K562 (cell line): Measurements from ENCODE around the gene TRA2B. TPM values are rescaled to one million over a fixed set of nuclear protein-coding genes. Genes with fewer than 3 reads are reported as not detected.

Experiments used
- ATAC-seq: fragments of 200-7000 bp; cut with Tn5 transposase; 3 replicates; pipeline ENCODE4 v1.9.1; 2020; ENCODE audit warnings: moderate library complexity
- BruUV-seq: library from RNA; stranded (reverse); fragments of 400-500 nt; replicated peaks from 2 replicates; lab custom pipeline; 2021; lab: Mats Ljungman, UMichigan
- CTCF ChIA-PET: fragments of 300-600 bp; formaldehyde crosslinking; extraction: SDS; loops from one replicate; lab custom pipeline; 2021; ENCODE audit warnings: low intra/inter-chr PET ratio; lab: Yijun Ruan, JAX
- POLR2A ChIA-PET: fragments of 300-600, 350-650 bp; sonication (Branson Sonifier 250); formaldehyde crosslinking; extraction: SDS; loops from one replicate; lab custom pipeline; 2021; ENCODE audit warnings: antibody characterized with exemption, inconsistent platforms; lab: Yijun Ruan, JAX
- DNase-seq, 4 experiments: peaks; one replicate each; pipeline versions ENCODE4 v3.0.0 to v3.0.0-alpha.2; 2011 to 2018; ENCODE audit warnings: low spot score in 3 of 4, mixed read lengths in 3 of 4; ENCODE audit errors: extremely low read depth in 1 of 4
- FAIRE-seq: peaks from 2 replicates; lab custom pipeline; 2011; peaks lifted over from hg19 to GRCh38; lab: Jason Lieb, UNC
- H2AFZ ChIP-seq: 2 replicates; pipeline ENCODE4 v1.6.0; 2011; ENCODE audit warnings: low read depth, low read length, control low read depth, inconsistent platforms
- H3K27ac ChIP-seq: fragments of 200-600 bp; 3 replicates; pipeline ENCODE4 v1.8.0; 2011; ENCODE audit warnings: low read depth, mild to moderate bottlenecking, control low read depth, inconsistent platforms, low read length, moderate library complexity, mixed read lengths; ENCODE audit errors: extremely low read depth
- H3K27me3 ChIP-seq, 2 experiments: fragments of 300-600 bp in 1 of 2; 2 replicates in 1 of 2; 3 replicates in 1 of 2; pipeline versions ENCODE4 v1.6.0 to v1.8.0; 2011; ENCODE audit warnings: inconsistent platforms in 2 of 2, low read length in 2 of 2, mild to moderate bottlenecking in 1 of 2, mixed read lengths in 1 of 2, moderate library complexity in 1 of 2; ENCODE audit not compliant: control insufficient read depth in 2 of 2, insufficient read depth in 2 of 2
- H3K36me3 ChIP-seq: fragments of 300-600 bp; 3 replicates; pipeline ENCODE4 v1.8.0; 2011; ENCODE audit warnings: mild to moderate bottlenecking, low read length, inconsistent platforms; ENCODE audit not compliant: control insufficient read depth, insufficient read depth
- H3K4me1 ChIP-seq, 2 experiments: fragments of 200-600 bp in 1 of 2; replicated peaks in 1 of 2; 2 replicates in 1 of 2; 3 replicates in 1 of 2; pipeline versions ENCODE4 v1.5.1 to v1.8.0; 2011; ENCODE audit warnings: inconsistent platforms in 2 of 2, low read length in 2 of 2, mild to moderate bottlenecking in 1 of 2, mixed read lengths in 1 of 2, moderate library complexity in 1 of 2; ENCODE audit not compliant: control insufficient read depth in 2 of 2, insufficient read depth in 2 of 2
- H3K4me2 ChIP-seq: 2 replicates; pipeline ENCODE4 v1.6.1; 2011; ENCODE audit warnings: low read length, control low read depth, inconsistent platforms, mixed read lengths; ENCODE audit not compliant: insufficient read depth
- H3K4me3 ChIP-seq: fragments of 200-600 bp; sonication (generic), shearing (Covaris generic); 2 replicates; pipeline ENCODE4 v1.5.1; 2016; ENCODE audit warnings: control low read depth, inconsistent platforms
- H3K79me2 ChIP-seq: fragments of 200-600 bp; 3 replicates; pipeline ENCODE4 v1.8.0; 2011; ENCODE audit warnings: low read length, inconsistent platforms; ENCODE audit not compliant: control insufficient read depth, insufficient read depth
- H3K9ac ChIP-seq, 2 experiments: 2 replicates each; pipeline versions ENCODE4 v1.6.0 to v1.6.1; 2011; ENCODE audit warnings: low read depth in 2 of 2, low read length in 2 of 2, control low read depth in 1 of 2, inconsistent platforms in 1 of 2, mild to moderate bottlenecking in 1 of 2, mixed read lengths in 1 of 2; ENCODE audit not compliant: insufficient read depth in 1 of 2
- H3K9me1 ChIP-seq: one replicate; pipeline ENCODE4 v1.6.0; 2011; ENCODE audit warnings: inconsistent platforms, mild to moderate bottlenecking, low read length, moderate library complexity; ENCODE audit not compliant: control insufficient read depth, insufficient read depth
- H3K9me3 ChIP-seq: replicated peaks from 2 replicates; pipeline ENCODE4 v1.5.1; 2011; ENCODE audit warnings: low read depth, low read length, inconsistent platforms; ENCODE audit not compliant: control insufficient read depth, insufficient read depth
- H4K20me1 ChIP-seq: replicated peaks from 2 replicates; pipeline ENCODE4 v1.6.1; 2011; ENCODE audit warnings: low read length, inconsistent platforms, mixed read lengths; ENCODE audit not compliant: control insufficient read depth, insufficient read depth
- CCNT2 ChIP-seq: IDR thresholded peaks from 2 replicates; pipeline ENCODE4 v1.6.1; 2011; ENCODE audit warnings: borderline replicate concordance, low read depth, mild to moderate bottlenecking, moderate library complexity, mixed read lengths, low read length; ENCODE audit not compliant: insufficient read length; ENCODE audit errors: extremely low read depth
- DNMT1 ChIP-seq: fragments of 450-650 bp; IDR thresholded peaks from 2 replicates; pipeline ENCODE4 v1.6.1; 2016; ENCODE audit warnings: antibody characterized with exemption, mild to moderate bottlenecking
- ELF1 ChIP-seq: fragments of 200-800 bp; sonication (Bioruptor generic); IDR thresholded peaks from 2 replicates; pipeline ENCODE4 v1.6.1; 2016; ENCODE audit warnings: missing genetic modification characterization, missing compliant biosample characterization
- JUNB ChIP-seq: fragments of 450-650 bp; formaldehyde crosslinking; conservative IDR thresholded peaks from 2 replicates; pipeline ENCODE4 v1.4.0; 2020; ENCODE audit warnings: mild to moderate bottlenecking
- KHSRP ChIP-seq: fragments of 450-650 bp; IDR thresholded peaks from 2 replicates; pipeline ENCODE4 v1.6.1; 2017
- RNF219 ChIP-seq: fragments of 250-450 bp; sonication (Bioruptor Pico); IDR thresholded peaks from 2 replicates; pipeline ENCODE4 v1.5.0; 2022; ENCODE audit warnings: mild to moderate bottlenecking
- SMAD1 ChIP-seq: fragments of 150-350 bp; IDR thresholded peaks from 2 replicates; pipeline ENCODE4 v1.6.1; 2014; ENCODE audit warnings: low read length, low read depth; ENCODE audit not compliant: partially characterized antibody
- ZBTB17 ChIP-seq: fragments of 450-650 bp; formaldehyde crosslinking; IDR thresholded peaks from 2 replicates; pipeline ENCODE4 v1.4.0; 2020; ENCODE audit warnings: mild to moderate bottlenecking
- WGBS: fragments of 100-300 bp; shearing (Covaris generic); methylation state at CpG from one replicate; pipeline ENCODE4 v1.1.6; 2016; ENCODE audit warnings: low coverage, mixed read lengths; ENCODE audit not compliant: insufficient coverage; ENCODE audit errors: missing lambda C conversion rate; 5-methylcytosine and 5-hydroxymethylcytosine counted together
- in situ Hi-C: fragments of 300-500 bp; cut with MboI; formaldehyde crosslinking; loops from 4 replicates; pipeline ENCODE4 v1.15.0; 2018; ENCODE audit warnings: inconsistent platforms, mixed read lengths
- intact Hi-C: fragments of 100-400 bp; cut with micrococcal nuclease; formaldehyde crosslinking; loops from 2 replicates; pipeline ENCODE4 v1.14.2; 2022
- polyA plus RNA-seq, 8 experiments: library from polyadenylated mRNA; depleted of rRNA in 4 of 8; stranded (reverse) in 5 of 8; unstranded in 3 of 8; fragments of >200 nt; fragmentation: Nextera tagmentation in 2 of 8; fragmentation: Illumina TruSeq in 1 of 8; extraction: Ambion mirVana in 2 of 8; extraction: Trizol in 1 of 8; gene quantifications; 2 replicates each; pipeline versions ENCODE4 v1.2.1 to v1.2.3, GENCODE V29; 2011 to 2014; ENCODE audit warnings: inconsistent platforms in 1 of 8, missing spikeins in 1 of 8
- total RNA-seq, 7 experiments: library from RNA; depleted of rRNA in 6 of 7; stranded (reverse); fragments of >200 nt in 6 of 7; fragmentation: Illumina TruSeq in 2 of 7; extraction: Trizol in 2 of 7; gene quantifications; 2 replicates each; pipeline versions ENCODE4 v1.2.1 to v1.2.3, GENCODE V29; 2011 to 2021; ENCODE audit warnings: low replicate concordance in 1 of 7
- TF ChIP-seq, protein P1 (sequence below), 2 experiments: IDR thresholded peaks in 1 of 2; conservative IDR thresholded peaks in 1 of 2; 2 replicates each; pipeline ENCODE4 v1.6.1; 2016; ENCODE audit warnings: low read depth in 2 of 2, mild to moderate bottlenecking in 1 of 2, missing compliant biosample characterization in 1 of 2, missing genetic modification characterization in 1 of 2, moderate library complexity in 1 of 2
- TF ChIP-seq, protein P2 (sequence below): fragments of 450-650 bp; IDR thresholded peaks from 2 replicates; pipeline ENCODE4 v1.6.1; 2016

Gene TRA2B
- total and polyA plus RNA-seq, 9 of the 15 experiments (the other 6 are each of a cell fraction or from before 2014, with no cell fraction given): 105 to 411 (median 278) TPM

DNA sequence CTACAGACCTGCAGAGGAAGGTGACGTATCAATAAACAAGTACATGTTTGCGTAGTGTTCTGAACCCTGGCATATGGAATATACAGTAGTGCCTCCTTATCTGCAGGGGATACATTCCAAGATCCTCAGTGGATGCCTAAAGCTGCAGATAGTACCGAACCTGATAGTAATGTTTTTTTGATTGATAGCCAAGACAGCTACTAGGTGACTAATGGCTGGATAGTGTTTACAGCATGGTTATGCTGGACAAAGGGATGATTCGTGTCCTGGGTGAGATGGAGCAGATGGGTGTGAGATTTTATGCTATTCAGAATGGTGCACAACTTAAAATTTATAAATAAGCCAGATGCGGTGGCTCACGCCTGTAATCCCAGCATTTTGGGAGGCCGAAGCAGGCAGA, 57.2 kb downstream of the TRA2B start:
- no peak for ATAC-seq
- TF ChIP-seq SMAD1 (no peak), CCNT2 (no peak), JUNB (CRISPR knock-in tag) (no peak), DNMT1 (no peak), RNF219 (CRISPR knock-in tag) (no peak), KHSRP (no peak), ELF1 (no peak), ZBTB17 (CRISPR knock-in tag) (no peak)
- TF ChIP-seq, protein P1, sequence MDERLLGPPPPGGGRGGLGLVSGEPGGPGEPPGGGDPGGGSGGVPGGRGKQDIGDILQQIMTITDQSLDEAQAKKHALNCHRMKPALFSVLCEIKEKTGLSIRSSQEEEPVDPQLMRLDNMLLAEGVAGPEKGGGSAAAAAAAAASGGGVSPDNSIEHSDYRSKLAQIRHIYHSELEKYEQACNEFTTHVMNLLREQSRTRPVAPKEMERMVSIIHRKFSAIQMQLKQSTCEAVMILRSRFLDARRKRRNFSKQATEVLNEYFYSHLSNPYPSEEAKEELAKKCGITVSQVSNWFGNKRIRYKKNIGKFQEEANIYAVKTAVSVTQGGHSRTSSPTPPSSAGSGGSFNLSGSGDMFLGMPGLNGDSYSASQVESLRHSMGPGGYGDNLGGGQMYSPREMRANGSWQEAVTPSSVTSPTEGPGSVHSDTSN (CRISPR knock-in tag; IDR thresholded peaks at IDR 0.05; ENCODE audit: low read depth): no peak
- TF ChIP-seq, protein P1 (tag; conservative IDR thresholded peaks at IDR 0.05; ENCODE audit: low read depth): peak; percentile 83
- TF ChIP-seq, protein P2, sequence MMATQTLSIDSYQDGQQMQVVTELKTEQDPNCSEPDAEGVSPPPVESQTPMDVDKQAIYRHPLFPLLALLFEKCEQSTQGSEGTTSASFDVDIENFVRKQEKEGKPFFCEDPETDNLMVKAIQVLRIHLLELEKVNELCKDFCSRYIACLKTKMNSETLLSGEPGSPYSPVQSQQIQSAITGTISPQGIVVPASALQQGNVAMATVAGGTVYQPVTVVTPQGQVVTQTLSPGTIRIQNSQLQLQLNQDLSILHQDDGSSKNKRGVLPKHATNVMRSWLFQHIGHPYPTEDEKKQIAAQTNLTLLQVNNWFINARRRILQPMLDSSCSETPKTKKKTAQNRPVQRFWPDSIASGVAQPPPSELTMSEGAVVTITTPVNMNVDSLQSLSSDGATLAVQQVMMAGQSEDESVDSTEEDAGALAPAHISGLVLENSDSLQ: peak; percentile 74

More for the DNA sequence above, 57.2 kb downstream of the TRA2B start:
- in situ Hi-C loops (no loop called here), intact Hi-C loops (loop anchor here (5.0 kb wide), 1 partner anchor 102 kb away; no protein-coding TSS in a partner anchor)
- H3K36me3 ChIP-seq: no peaks in the 10 kb centered on the region
- H3K27ac ChIP-seq: no peak overlapping the region
- no peaks in the 10 kb centered on the region for H3K79me2 ChIP-seq
- no peaks in the 10 kb centered on the region; a peak in 1 of 5 replicates for H3K27me3 ChIP-seq
- no peak overlapping the region for H3K9ac ChIP-seq
- no peaks in the 10 kb centered on the region for H3K9me1 ChIP-seq
- H3K9me3 ChIP-seq: no peaks in the 10 kb centered on the region
- H3K4me2 ChIP-seq: no peak overlapping the region
- no TSS peak for BruUV-seq
- peak; percentile 55 for FAIRE-seq
- ChIA-PET POLR2A (interaction anchor here (0.6 to 1.4 kb wide), 2 partner anchors 32 to 75 kb away, joined by 3 to 6 read pairs; no protein-coding TSS in a partner anchor), CTCF (interaction anchor here (0.6 kb wide), 1 partner anchor 25 kb away, joined by 3 read pairs; no protein-coding TSS in a partner anchor)
- no peak overlapping the region for H2AFZ ChIP-seq
- no peaks in the 10 kb centered on the region; a peak in 2 of 5 replicates for H3K4me1 ChIP-seq
- H3K4me3 ChIP-seq: no peak overlapping the region
- no peaks in the 10 kb centered on the region for H4K20me1 ChIP-seq
- DNase-seq: no peak
- WGBS: 52% methylated on average over 7 of the region's 7 CpGs
